ENCODE data around the gene SLC25A41.
A peak's percentile ranks its signal among the peaks of the same experiment; 100 is the strongest.

The SLC25A41 gene

DNA sequence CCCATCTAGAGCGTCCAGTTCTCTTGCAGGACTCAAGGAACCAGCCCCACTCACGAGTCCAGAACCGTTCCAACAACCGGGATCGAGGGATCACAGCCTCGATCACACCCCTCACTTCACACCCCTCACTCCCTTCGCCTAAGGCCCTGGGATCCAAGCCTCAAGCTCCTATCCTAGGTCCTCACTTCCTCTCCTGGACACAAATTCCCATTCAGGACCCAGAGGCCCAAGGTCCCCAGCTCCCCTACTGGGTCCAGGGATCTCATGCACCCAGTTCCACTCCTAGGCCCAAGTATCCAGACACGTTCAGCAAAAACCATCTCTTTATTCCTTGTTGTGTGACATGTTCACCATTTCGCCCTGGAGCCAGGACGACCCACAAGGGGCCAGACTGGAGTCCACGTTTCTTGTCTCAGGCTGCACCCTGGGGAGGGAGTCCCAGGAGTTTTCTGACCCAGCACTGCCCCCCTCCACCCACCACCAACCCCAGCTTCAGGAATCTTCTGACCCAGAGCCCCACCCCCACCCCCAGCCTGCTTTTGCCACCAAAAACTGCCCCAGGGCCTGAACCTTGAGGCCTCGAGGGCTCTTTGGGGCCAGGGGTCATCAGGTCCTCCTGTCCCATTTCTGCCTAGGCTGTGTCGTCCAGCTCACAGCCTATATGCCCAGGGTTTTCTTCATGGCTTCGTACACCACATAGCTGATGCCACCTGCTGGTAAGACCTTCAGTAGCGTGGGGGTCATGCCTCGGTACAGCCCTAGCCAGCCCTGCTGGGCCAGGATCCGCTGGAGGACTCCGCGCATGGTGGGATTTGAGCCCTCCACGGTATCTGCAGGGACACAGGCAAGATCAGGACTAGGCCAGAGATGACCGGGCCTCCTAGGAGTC, 7.6 kb downstream of the SLC25A41 start:
- DNase-seq = no peak

DNA sequence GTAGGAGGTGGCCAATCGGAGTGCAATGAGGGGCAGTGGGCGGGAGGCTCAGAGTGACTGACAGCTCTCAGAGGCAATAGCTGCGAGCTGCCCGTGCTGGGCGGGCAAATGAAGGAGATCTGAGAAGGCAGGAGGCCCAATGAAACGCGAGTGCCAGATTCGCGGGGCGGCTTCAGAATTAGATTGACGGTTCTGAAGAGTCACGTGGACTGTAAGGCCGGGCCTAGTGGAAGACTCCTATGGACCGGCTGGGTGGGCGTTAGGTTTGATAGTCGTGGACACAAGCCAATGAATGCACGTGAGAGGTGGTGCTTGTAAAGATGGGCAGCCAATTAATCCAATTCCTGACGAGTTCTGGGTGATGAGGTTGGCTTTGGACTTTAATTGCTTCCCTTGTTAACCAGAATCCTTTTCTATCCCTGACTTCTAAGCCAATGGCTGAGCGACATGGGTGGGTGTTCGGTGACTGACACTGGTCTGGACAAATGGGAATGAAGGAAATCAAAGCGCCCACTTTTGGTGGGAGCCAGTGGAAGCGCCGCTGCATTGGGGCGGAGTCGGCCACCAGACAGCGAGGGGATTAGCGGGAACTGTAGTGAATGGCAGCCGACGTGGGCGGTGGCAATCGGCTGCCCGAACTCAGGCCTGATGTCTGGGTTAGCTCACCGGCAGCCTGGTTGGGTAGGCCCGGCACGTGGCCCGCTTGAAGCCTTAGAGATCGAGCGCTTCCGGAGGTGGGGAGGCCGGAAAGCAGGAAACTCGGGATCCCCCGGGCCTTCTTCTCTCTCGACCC, 8.4 kb downstream of the SLC25A41 start:
- peak; percentile 99 for DNase-seq

DNA sequence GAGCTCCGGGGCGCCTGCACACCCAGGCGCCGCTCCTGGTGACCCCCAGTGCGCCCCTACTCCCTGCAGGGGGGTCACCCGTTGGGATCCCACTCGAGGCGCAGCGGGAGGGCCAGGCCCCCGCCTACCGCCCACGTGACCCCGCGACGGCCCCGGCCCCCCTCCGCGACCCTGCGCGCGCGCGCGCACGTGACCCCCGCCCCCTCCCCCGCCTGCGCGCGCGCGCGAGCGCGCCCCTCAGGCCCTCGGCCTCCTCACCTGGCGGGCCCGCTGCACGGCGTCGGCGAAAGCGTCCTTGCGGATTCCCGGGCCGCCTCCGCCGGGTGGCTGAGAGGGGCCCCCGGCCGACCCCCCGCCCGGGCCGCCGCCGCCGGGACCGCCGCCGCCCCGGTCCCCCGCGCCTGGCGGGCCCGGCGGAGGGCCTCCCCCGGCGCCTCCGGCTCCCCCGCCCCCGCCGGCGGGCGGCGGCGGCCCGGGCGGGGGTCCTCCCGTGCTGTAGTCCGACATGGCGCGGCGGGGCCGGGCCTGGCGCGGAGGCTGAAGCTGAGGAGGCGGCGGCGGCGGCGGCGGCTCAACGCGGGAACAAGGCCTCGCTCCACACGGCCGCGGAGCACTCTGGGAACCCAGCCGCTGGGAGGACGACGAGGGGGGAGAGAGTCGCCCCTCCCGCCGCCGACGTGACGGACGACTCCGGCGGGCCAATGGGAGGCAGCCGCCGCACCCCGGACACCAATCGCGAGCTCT, 9.2 kb downstream of the SLC25A41 start, which contains the start of gene KHSRP:
TSS of gene KHSRP (minus strand) at position 617 of the 744 bp plus-strand sequence. CDS start at position 507, 110 bp downstream.
- no peak for DNase-seq

DNA sequence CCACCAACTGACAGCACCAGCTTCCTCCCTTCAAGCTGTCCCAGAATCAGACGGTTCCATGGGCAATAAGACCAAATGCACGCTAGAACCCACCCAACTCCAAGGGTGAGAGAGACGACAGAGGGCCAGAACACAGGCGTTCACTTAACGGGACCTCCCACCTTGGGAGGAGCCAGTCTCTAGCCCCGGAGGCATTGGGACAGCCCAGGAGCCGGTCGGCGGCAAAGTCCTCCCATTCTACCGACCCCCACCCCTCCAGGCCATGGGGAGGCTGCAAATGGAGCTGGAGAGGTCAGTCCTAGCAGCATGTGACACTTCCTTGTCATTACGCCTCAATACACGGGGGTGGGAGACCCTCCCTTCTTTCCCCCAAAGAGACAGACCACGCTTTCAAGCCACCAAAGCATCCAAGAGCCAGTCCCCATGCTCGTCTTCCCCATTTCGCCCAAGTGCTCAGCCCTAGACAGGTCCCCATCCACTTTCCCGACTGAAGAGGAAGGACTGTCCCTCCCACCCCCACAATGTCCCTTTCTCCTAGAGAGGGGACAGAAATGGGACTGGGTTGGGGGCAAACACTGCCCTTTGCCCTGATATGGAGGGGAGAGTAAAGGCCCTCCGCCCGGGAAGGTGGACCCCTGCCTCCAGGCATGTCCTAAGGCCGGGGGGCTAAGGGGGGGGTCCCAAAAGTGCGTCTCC, 9.9 kb downstream of the SLC25A41 start:
- DNase-seq = no peak

DNA sequence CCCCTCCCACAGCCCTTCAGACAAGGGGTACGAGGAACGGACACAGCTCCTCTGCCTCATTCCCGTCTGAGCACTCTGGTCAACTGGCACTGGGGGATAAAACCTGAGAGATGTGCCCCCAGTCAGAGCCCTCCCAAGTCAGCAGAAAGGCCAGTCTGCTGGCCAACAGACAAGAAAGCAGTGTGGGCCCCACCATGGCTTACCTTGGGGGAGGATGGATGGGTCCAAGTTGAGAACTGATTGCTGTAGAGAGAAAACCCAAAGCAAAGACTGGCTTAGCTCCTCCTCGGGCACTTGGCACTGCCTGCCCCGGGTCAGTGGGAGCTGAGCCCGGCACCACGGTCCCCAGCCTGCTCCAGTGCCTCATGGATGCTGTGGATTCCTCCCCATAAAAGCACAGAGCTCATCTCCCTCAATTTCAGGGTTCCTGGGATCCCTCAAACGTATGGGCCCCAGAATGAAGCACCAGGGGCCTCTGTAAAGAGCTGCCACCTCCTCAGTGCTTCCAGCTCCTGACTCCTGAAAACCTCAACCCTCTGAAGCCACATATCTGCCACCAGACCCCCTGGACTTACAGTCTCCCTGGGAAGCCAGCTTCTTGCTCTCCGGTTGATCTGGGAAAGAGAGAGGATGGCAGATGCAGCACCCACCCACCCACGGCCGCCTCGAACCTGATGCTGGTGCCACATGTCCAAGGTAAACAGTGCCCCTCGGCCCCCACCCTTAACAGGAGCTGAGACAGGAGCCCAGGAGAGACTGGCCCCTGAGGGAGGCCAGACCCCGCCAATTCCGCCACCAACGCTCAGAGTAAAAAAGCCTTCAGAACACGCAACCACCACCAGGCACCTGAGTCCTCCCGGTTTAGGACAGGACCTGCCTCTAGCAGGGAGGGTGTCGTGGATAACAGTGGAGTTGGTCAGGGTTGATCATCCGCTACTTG, 12.2 kb downstream of the SLC25A41 start:
- DNase-seq = no peak

DNA sequence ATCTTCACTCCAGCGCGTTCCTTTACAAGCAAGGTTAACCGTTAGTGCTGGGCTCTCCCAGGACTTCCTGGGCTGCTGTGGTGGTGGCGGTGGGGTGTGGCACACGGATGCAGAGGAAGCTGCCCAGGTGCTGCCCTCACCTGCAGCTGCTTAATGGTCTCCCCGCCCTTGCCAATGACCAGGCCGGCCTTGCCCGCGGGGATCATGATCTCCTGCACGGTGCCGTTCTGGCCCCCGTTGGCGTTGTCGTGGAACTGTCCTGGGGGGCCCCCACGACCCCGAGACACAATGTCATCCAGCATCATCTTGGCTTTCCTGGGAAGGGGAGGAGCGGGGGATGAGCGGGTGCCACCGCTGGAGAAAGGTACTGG, 15.0 kb downstream of the SLC25A41 start:
- DNase-seq = no peak

DNA sequence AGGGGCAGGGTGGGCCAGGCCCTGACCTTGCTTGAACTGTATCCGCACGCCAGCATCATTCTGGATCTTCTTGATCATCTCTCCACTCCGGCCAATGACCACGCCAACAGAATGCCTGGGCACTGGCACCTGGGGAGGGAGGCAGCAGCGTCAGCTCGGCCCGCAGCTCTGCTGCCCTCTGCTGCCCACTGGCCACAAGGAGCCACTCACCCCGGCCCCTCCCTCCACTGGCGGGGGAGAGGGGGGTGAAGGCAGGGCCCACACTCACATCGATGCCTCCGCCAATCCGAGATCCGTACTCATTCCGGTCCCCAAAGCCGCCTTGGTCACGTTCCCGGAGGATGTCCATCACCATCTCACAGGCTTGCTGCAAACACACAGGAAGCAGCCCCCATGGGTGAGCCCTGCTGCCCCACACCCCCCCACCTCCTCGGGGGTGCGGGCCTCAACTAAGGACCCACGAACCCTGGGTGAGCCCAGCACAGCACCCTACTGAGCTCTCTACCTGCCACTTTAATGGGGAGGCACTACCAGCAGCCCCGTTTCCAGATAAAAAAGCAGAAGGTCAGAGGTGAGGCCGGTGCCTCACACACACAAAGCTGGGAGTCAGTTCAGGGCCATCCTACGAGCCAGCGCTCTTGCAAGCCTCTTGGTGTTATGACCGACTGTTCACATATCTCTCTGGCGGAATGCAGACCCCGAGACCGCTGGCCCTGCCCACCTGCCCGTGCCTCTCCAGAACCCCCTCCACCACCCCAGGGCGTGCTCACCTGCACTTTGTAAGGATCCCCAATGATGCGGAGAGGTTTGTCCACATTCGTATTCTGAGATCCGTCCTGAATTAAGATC, 15.6 kb downstream of the SLC25A41 start:
- no peak for DNase-seq

DNA sequence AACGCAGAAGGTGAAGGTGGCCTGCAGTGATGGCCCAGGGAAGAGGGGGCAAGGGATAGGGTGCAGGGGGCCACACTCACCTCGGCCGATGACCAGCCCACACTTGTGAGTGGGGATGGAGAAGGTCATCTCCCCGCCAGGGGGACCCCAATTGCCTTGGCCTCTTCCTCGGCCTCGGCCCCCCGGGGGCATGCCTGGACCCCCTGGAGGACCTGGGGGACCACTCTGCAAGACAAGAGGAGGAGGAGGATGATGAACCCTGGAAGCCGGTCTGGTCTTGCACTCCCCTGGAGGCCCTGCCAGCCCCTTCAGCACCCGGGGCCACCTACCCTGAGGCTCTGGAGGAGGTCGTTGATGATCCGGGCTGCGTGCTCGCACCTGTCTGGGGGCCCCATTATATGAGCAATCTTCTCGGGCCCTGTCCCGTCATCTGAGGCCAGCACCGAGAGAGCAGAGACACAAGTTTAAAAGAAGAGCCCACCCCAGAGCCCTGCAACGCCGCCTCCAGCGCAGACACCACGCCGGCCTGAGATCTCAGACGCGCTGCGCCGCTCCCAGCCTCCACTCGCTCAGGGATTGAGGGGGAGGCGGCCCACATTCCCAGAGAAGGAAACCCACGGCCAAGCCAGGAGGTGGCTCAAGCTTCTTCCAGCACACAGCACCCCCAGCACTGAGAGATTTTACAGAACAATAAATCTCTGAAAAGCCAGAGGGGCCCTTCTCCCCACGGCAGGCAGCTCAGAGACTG, 16.7 kb downstream of the SLC25A41 start:
- no peak for DNase-seq

DNA sequence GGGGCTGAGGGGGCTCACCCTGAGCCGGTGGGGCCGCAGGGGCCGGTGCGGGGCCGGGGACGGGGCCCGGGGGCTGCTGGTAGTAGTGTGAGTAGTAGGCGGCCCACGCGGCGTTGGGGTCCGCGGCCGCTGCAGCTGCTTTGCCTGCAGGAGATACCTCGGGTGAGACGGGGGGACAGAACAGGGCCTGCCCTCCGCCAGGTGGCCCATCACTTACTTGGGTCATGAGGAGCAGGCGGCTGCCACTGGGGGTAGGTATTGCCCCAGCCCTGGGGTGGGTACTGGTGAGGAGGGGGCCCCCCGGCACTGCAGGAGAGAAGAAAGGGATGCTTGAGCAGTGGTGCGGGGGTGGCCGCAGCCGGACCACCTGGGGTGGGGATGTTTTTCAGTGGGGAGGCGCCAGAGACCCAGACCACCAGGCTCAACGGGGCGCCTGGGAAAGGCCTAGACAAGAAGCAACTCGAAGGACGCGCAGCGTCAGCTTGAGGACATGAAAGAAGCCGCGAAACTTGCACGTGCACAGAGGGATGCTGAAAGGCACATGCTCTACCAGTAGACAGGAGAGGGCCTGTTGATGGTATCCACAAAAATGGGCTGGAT, 17.9 kb downstream of the SLC25A41 start:
- DNase-seq = no peak

DNA sequence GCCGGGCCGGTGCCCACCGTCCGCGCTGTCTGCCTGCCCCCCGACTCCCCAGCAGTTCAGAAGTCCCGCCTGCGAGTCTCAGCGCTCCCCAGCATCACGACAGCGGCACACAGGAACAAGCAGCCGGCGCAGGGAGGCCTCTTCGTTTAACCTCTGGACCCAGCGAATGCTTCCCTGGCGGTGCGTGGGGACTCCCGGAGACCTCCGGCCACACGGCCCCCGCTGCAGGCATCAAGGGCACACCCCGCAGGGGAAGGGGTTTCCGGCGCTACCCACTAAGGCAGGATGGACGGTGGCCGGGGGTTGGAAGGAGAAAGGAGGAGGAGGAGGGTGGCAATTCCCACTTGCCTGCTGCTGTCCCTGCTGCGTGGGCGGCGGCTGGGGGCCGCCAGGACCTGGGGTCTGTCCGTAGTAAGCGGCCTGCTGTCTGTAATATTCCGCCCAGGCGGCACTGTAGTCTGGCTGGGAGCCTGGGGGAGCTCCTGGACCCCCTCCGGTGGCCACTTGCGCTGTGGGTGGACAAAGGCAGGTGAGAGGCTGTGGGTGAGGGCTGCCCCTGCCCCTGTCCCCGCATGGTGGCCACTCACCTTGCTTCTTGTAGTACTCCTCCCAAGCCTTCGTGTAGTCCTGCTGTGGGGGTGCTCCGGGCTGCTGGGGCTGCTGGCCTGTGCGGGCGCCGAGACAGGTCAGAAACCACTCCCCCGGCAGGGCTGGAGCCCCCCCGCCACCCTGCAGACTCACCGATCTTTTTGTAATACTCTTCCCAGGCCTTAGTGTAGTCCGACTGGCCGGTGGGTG, 18.6 kb downstream of the SLC25A41 start:
- DNase-seq = no peak

DNA sequence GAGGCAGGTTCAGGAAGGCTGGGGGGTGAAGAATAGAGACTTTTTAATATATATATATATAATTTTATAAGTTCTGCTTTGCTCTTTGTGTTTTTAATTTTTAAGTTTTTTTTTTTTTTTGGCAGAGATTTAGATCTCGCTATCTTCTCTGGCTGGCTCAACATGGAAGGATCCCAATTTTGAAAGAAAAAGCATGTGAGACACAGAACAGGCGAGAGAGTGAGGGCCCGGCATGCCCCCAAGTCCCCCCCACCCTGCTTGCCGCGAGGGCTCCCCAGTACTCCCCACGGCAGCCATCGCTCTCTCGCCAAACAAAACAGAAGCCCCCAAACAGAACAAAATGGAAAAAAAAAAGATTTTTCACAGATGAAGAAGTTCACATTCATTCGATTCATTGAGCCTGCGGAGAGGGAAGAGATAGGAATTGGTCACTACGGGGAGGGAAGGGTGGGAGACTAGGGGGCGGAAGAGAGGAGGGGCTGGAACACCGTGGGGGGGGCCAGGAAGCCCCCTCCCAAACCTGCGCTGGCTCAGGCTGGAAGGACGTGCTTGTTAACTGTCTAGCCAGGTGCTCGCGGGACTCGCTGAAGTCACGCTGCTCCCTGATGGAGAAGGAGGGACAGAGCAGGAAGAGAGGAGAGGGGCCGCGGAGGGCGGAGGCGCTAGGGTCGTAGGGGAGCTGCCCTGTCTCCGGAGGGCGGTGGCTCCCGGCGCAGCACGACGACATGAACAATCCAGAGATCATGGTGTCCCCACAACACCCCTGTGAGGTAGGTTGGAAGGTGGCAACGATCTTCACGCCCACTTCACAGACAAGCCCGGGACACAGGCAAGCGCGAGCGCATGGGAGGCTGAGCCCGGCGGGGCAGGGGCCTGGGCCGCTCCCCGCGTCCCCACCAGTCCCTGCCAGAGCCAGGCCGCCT, 19.6 kb downstream of the SLC25A41 start:
- no peak for DNase-seq

DNA sequence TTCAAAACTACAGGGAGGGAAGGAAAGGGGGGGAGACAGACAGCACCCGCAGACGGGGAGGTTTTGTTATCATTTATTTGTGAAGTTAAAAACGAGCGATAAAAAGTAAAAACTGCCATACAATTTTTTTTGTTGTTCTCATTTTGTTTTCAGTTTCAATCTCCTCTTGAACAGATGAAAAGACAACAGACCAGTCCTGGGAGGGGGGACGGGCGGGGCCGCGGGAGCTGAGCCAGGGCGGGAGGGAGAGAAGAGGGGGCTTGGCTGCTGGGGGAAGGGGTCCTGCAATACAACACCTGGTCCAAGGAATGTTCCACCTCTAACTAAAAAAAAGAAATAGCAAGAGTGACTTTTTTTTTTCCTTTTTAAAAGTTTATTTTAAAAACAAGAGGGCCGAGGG, 20.3 kb downstream of the SLC25A41 start:
- DNase-seq = no peak

DNA sequence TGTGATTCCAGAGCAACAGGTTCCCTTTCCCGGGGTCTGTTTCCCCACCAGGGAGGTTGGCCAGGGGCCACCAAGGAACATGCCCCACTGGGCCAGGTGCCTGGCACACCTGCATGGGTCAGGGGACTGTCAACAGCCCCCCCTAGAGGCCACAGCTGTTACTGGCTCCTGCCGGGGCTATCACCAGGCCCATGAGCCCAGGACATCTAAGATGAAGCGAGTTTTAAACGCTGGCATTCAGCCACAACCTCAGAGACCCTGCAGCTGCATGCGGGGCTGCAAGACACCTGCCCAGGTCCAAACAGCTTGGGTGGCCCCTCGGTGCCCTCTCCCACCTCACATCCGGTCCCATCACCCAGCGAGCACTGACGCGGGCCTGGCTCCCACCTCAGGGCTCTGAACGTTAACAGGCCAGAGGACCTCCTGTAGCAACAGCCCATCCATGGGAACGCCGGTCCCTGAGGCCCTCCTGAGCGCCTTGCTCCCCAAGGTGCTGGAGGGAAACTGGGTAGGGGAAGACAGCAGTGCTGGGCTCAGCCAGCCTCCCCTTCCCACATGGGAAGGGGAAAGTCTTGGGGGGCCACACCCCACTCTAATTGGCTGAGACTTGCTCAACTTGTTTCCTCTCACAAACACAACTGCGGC, 21.0 kb downstream of the SLC25A41 start:
- DNase-seq = peak; percentile 11

DNA sequence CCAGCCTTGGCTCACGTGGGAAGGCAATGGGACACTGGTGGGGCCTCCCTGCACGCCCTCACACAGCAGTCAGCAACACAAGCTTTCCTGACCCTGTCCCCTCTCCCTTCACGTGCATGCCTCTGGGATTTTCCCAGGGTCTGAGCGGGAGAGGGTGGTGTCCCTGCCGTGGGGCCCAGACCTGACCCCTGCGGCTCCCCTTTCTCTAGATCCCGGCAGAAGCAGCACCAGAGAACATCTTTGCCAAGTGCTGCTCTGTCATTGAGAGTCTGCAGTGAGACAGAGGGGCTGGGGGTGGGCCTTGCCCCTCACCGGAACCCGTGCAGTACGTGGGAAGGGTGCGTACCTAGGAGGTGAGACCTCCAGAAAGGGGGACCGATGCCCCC, 21.5 kb downstream of the SLC25A41 start:
- DNase-seq = no peak

DNA sequence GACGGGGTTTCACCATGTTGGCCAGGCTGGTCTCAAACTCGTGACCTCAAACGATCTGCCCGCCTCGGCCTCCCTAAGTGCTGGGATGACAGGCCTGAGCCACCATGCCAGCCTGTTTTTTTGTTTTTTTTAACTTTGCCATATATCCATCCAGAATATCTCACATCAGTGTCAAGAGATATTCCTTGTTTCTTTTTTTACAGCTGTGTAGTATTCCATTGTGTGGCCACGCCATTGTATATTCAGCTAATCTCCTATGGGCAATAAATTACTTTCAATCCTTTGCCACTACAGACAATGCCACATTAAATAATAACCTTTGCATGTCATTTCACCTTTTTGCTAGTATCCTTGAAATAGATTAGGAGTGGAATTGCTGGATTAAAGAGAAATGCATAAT, 24.2 kb downstream of the SLC25A41 start:
- DNase-seq = no peak

DNA sequence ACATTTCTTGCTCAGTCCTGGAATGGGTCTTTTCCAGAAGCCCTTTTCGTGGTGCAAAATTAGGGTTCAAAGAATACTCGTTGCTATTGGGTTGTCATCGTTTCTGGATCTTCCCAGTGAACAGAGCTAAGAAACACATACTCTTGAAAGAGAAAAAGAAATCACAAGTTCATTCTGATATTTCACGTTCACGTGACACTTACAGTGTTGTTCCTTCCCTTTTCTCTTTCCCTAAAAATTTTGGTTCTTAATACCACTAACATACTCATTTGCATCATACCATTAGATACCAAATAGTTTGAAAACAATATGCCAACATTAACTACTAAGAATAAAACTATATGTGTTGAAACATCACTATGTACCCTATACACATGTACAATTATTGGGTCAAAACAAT, 27.2 kb downstream of the SLC25A41 start:
- no peak for DNase-seq

All from NCI-H774 (cell line).